B cell (primary cell): ENCODE results near the gene SRBD1.

Experiments
- EZH2 ChIP-seq: IDR thresholded peaks from 2 replicates; pipeline ENCODE4 v1.6.1; 2012; ENCODE audit warnings: borderline replicate concordance, low read depth, mild to moderate bottlenecking, moderate library complexity, low read length; ENCODE audit not compliant: insufficient read depth, poor library complexity, severe bottlenecking
- TF ChIP-seq, protein P1 (sequence below): fragments of 200-600 bp; IDR thresholded peaks from one replicate; pipeline ENCODE4 v1.8.0; 2022; ENCODE audit warnings: antibody characterized with exemption, mild to moderate bottlenecking

DNA sequence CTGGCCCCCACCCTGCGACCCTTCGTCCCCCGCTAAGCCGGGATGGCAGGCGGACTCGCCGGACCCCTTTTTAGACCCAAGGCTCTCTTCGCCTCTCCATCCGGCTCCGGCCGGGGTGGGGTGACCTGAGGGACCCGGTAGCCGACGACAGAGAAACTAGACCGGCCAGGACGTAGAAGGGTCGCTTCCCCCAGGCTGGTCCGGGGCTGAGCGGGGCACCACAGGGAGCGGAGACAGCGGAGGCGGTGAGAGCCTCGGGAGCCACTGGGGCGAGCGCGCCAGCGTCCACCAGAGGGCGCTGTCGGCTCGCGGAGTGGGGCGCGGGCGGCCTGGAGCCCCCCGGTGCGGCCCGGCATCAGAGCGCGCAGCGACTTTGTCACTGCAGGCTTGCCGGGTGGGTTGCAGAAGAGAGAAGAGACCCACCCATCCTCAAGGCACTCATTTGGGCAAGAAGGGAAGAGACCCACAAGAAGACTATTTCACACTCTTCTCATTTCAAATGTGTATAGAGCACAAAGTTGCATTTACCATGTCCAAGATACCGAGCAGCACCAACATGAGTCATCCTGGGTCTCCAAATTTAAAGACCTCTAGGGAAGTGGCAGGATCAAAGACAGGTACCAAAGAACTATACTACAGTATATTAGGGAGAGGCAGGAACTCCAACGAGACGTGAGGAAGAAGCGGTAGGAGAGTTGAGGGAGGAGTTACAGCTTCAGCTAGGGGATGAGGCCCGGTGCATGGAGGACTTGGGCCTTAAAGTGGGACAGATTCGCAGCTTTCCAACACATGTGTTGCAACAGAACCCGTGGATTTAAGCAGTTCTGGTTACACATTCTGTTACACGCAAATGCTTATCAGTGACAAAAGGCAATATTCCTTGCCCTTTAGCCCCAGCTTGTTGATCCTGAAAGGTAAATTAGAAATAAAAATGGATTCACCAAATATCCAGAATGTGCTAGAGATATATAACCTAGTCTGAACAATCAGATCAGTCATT lies 32.8 kb upstream of the SRBD1 start:
- TF ChIP-seq, protein P1, sequence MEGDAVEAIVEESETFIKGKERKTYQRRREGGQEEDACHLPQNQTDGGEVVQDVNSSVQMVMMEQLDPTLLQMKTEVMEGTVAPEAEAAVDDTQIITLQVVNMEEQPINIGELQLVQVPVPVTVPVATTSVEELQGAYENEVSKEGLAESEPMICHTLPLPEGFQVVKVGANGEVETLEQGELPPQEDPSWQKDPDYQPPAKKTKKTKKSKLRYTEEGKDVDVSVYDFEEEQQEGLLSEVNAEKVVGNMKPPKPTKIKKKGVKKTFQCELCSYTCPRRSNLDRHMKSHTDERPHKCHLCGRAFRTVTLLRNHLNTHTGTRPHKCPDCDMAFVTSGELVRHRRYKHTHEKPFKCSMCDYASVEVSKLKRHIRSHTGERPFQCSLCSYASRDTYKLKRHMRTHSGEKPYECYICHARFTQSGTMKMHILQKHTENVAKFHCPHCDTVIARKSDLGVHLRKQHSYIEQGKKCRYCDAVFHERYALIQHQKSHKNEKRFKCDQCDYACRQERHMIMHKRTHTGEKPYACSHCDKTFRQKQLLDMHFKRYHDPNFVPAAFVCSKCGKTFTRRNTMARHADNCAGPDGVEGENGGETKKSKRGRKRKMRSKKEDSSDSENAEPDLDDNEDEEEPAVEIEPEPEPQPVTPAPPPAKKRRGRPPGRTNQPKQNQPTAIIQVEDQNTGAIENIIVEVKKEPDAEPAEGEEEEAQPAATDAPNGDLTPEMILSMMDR: peak; percentile 89
- TF ChIP-seq EZH2: no peak
